Measurements from ENCODE around the gene S100PBP. TPM values are rescaled to one million over a fixed set of nuclear protein-coding genes. Genes with fewer than 3 reads are reported as not detected.

S100PBP gene
- total RNA-seq, 1 experiment from 2014 or later: 50.1 TPM

DNA sequence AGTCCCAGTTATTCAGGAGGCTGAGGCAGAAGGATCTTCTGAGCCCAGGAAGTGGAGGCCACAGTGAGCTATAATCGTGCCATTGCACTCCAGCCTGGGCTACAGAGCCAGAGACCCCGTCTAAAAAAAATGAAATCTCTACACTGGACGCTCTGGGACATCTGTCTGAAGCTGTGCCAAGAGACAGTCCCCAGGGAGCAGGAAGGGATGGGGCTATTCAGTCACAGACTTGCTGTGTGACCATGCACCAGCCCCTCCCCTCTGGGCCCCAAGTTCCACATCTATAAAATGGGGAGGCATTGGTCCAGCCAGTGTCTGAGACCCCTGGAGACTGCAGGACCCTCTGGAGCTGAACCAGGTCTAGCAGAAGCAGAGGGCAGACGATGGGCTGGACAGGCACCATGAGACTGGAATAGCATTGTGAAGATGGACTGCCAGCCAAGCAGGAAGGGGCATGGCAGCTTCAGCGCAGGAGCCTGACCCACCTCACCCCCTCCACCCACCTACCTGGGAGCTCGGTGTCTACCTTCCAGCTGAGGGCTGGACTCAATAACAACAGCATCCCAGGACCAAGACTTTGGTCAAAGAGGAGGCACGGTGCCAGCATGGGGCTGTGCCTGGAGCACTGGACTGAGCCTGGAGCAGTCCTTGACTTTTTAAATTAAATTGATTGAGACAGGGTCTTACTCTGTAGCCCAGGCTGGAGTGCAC lies 82.3 kb downstream of the S100PBP start:
- Mint-ChIP-seq H3K4me1 (peaks cover 15 to 24% of the 10 kb centered on the region in 2 experiments), H3K27me3 (ENCODE audit: low read depth) (peaks cover 87% of the 10 kb centered on the region), H3K9me3 (no peaks in the 10 kb centered on the region; a peak in 1 of 5 replicates), H3K27ac (no peak overlapping the region), H3K4me3 (0 out of 5 replicates have a peak overlapping the region, but pooled peaks of 1 of the 2 experiments have one; percentile 51), H3K36me3 (ENCODE audit: insufficient read depth in 1 of 3, low read depth in 3 of 3) (peaks cover 0 to 4% (median 0%) of the 10 kb centered on the region in 3 experiments; a peak in 1 of 7 replicates)
- Histone ChIP-seq H3K27ac (ENCODE audit: insufficient read length, low read depth, low read length) (no peak overlapping the region), H4K20me1 (ENCODE audit: control insufficient read depth, insufficient read depth, insufficient read length) (no peaks in the 10 kb centered on the region), H3K4ac (ENCODE audit: low read depth, low read length) (no peak overlapping the region), H3K23me2 (ENCODE audit: insufficient read length, low read depth, low read length, poor library complexity, severe bottlenecking) (peaks cover 8% of the 10 kb centered on the region), H4K5ac (ENCODE audit: insufficient read length, low read depth, low read length) (no peak overlapping the region), H2BK5ac (ENCODE audit: insufficient read length, low read length) (no peak overlapping the region), H3K27me3 (ENCODE audit: insufficient read depth, low read length) (peaks cover 22% of the 10 kb centered on the region; the same call in 1 of the 2 replicates), H4K8ac (replicated peaks; ENCODE audit: insufficient read length, low read depth, low read length) (no peak overlapping the region), H3T11ph (ENCODE audit: low read length) (no peak overlapping the region), H3K4me1 (ENCODE audit: insufficient read depth, low read length) (no peaks in the 10 kb centered on the region), H3K79me2 (ENCODE audit: insufficient read depth, low read length) (no peaks in the 10 kb centered on the region), H2AFZ (ENCODE audit: low read length) (no peak overlapping the region), H3K14ac (ENCODE audit: insufficient read depth, low read length) (no peak overlapping the region), H4K91ac (ENCODE audit: insufficient read length, low read depth, low read length) (no peak overlapping the region), H3K4me2 (ENCODE audit: insufficient read depth, insufficient read length, low read length) (no peak overlapping the region), H3K56ac (ENCODE audit: insufficient read length, low read depth, low read length) (no peak overlapping the region), H2BK12ac (ENCODE audit: insufficient read length, low read depth, low read length) (no peak overlapping the region), H3K9ac (ENCODE audit: extremely low read depth, insufficient read length, low read length) (no peak overlapping the region), H2AK5ac (ENCODE audit: insufficient read length, low read length) (no peak overlapping the region), H2BK15ac (ENCODE audit: low read depth, low read length) (no peak overlapping the region), H3K79me1 (ENCODE audit: insufficient read depth, low read depth, low read length, poor library complexity, severe bottlenecking) (no peaks in the 10 kb centered on the region), H3K23ac (ENCODE audit: insufficient read length, low read depth, low read length) (no peak overlapping the region), H3K9me3 (ENCODE audit: control insufficient read depth, low read depth, low read length) (no peaks in the 10 kb centered on the region), H3K18ac (ENCODE audit: insufficient read length, low read depth, low read length) (no peak overlapping the region), H2BK120ac (ENCODE audit: low read depth, low read length, poor library complexity, severe bottlenecking) (no peak overlapping the region), H2BK20ac (ENCODE audit: low read depth, low read length, poor library complexity, severe bottlenecking) (no peak overlapping the region)
- no CpG with 5 or more reads among the region's 7 CpGs for WGBS (ENCODE audit: extremely low coverage, insufficient read length, low lambda C conversion rate)
- DNase-seq: no peak
- TF ChIP-seq, protein P1, sequence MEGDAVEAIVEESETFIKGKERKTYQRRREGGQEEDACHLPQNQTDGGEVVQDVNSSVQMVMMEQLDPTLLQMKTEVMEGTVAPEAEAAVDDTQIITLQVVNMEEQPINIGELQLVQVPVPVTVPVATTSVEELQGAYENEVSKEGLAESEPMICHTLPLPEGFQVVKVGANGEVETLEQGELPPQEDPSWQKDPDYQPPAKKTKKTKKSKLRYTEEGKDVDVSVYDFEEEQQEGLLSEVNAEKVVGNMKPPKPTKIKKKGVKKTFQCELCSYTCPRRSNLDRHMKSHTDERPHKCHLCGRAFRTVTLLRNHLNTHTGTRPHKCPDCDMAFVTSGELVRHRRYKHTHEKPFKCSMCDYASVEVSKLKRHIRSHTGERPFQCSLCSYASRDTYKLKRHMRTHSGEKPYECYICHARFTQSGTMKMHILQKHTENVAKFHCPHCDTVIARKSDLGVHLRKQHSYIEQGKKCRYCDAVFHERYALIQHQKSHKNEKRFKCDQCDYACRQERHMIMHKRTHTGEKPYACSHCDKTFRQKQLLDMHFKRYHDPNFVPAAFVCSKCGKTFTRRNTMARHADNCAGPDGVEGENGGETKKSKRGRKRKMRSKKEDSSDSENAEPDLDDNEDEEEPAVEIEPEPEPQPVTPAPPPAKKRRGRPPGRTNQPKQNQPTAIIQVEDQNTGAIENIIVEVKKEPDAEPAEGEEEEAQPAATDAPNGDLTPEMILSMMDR (conservative IDR thresholded peaks at IDR 0.05): no peak
